Mesendoderm (in vitro differentiated cells): ENCODE measurements around the gene GSE1. TPM values are rescaled to one million over a fixed set of nuclear protein-coding genes. Genes with fewer than 3 reads are reported as not detected.
A peak's percentile ranks its signal among the peaks of the same experiment; 100 is the strongest.

Experiments used
- DNase-seq: peaks from one replicate; pipeline ENCODE4 v3.0.0; 2013
- H2AK5ac ChIP-seq: 2 replicates; pipeline ENCODE4 v1.6.1; 2013; ENCODE audit warnings: low read length, inconsistent platforms
- H2BK120ac ChIP-seq: 2 replicates; pipeline ENCODE4 v1.6.1; 2013; ENCODE audit warnings: low read depth, mild to moderate bottlenecking, low read length, moderate library complexity, mixed read lengths
- H2BK15ac ChIP-seq: replicated peaks from 2 replicates; pipeline ENCODE4 v1.6.1; 2013; ENCODE audit warnings: low read depth, mild to moderate bottlenecking, moderate library complexity
- H2BK5ac ChIP-seq: 2 replicates; pipeline ENCODE4 v1.6.1; 2013; ENCODE audit warnings: low read length, inconsistent platforms
- H3K18ac ChIP-seq: 2 replicates; pipeline ENCODE4 v1.6.1; 2013; ENCODE audit warnings: mild to moderate bottlenecking, low read length, mixed read lengths
- H3K23ac ChIP-seq: one replicate; pipeline ENCODE4 v1.6.1; 2013; ENCODE audit warnings: low read length
- H3K27ac ChIP-seq: 2 replicates; pipeline ENCODE4 v1.5.1; 2013; ENCODE audit warnings: low read depth, mild to moderate bottlenecking, inconsistent platforms, low read length, moderate library complexity
- H3K27me3 ChIP-seq: 2 replicates; pipeline ENCODE4 v1.6.1; 2013; ENCODE audit warnings: low read length, control low read depth, mild to moderate bottlenecking, inconsistent platforms; ENCODE audit not compliant: insufficient read depth, poor library complexity
- H3K36me3 ChIP-seq: 2 replicates; pipeline ENCODE4 v1.6.1; 2013; ENCODE audit warnings: low read length, inconsistent platforms; ENCODE audit not compliant: control insufficient read depth, insufficient read depth
- H3K4ac ChIP-seq: one replicate; pipeline ENCODE4 v1.6.1; 2013; ENCODE audit warnings: low read depth, mild to moderate bottlenecking, low read length, moderate library complexity
- H3K4me1 ChIP-seq: 2 replicates; pipeline ENCODE4 v1.6.1; 2013; ENCODE audit warnings: low read depth, low read length, inconsistent platforms; ENCODE audit not compliant: control insufficient read depth
- H3K4me2 ChIP-seq: 2 replicates; pipeline ENCODE4 v1.6.1; 2013; ENCODE audit warnings: low read length
- H3K4me3 ChIP-seq: 2 replicates; pipeline ENCODE4 v1.5.1; 2013; ENCODE audit warnings: mild to moderate bottlenecking, low read length
- H3K56ac ChIP-seq: one replicate; pipeline ENCODE4 v1.6.1; 2013; ENCODE audit warnings: low read length
- H3K79me1 ChIP-seq: 2 replicates; pipeline ENCODE4 v1.6.1; 2013; ENCODE audit warnings: low read length, inconsistent platforms
- H3K79me2 ChIP-seq: 2 replicates; pipeline ENCODE4 v1.6.1; 2013; ENCODE audit warnings: mild to moderate bottlenecking, low read length; ENCODE audit not compliant: control insufficient read depth, insufficient read depth
- H3K9ac ChIP-seq: 2 replicates; pipeline ENCODE4 v1.6.1; 2013; ENCODE audit warnings: low read length, inconsistent platforms
- H4K5ac ChIP-seq: one replicate; pipeline ENCODE4 v1.6.1; 2013; ENCODE audit warnings: low read length
- H4K8ac ChIP-seq: one replicate; pipeline ENCODE4 v1.6.1; 2013; ENCODE audit warnings: low read depth, mild to moderate bottlenecking, control low read depth, low read length, moderate library complexity
- WGBS: extraction: QIAGEN DNeasy Blood & Tissue Kit; methylation state at CpG from one replicate; pipeline ENCODE4 v1.1.7; 2013; ENCODE audit warnings: low lambda C conversion rate, missing lambda C conversion rate; ENCODE audit not compliant: insufficient coverage; ENCODE audit errors: extremely low coverage; 5-methylcytosine and 5-hydroxymethylcytosine counted together
- polyA plus RNA-seq, 2 experiments: library from polyadenylated mRNA; stranded (reverse); fragments of 200-250 nt; gene quantifications; one replicate each; pipeline ENCODE4 v1.2.3, GENCODE V29; 2013

Gene GSE1
- 16.7 TPM for polyA plus RNA-seq (2013, experiment 1 of 2)
- polyA plus RNA-seq (2013, experiment 2 of 2) = 17.3 TPM

GRCh38 chr16:85612801-85613603 is at the start of gene GSE1:
Gene GSE1, plus strand, starts transcription at chr16:85613322. Its CDS starts 70 bp downstream, at chr16:85613392.
- H3K79me2 ChIP-seq = peaks cover 30% of the 10 kb centered on the region
- no peak within 1 kb of the TSS for H2BK5ac ChIP-seq
- H4K8ac ChIP-seq = no peak within 1 kb of the TSS
- H3K9ac ChIP-seq = peak within 1 kb of the TSS; percentile 62
- H3K23ac ChIP-seq = no peak within 1 kb of the TSS
- H3K36me3 ChIP-seq = no peaks in the 10 kb centered on the region
- peak within 1 kb of the TSS; percentile 89 for H3K27ac ChIP-seq
- peak within 1 kb of the TSS; percentile 78 for H3K56ac ChIP-seq
- H3K18ac ChIP-seq = peak within 1 kb of the TSS; percentile 75
- H3K4ac ChIP-seq = peak within 1 kb of the TSS; percentile 62
- H3K27me3 ChIP-seq = no peaks in the 10 kb centered on the region
- H2AK5ac ChIP-seq = no peak within 1 kb of the TSS
- H3K4me2 ChIP-seq = peak within 1 kb of the TSS; percentile 84
- peak; percentile 94 for DNase-seq
- H3K79me1 ChIP-seq = peaks cover 17% of the 10 kb centered on the region
- no peak within 1 kb of the TSS for H2BK15ac ChIP-seq
- peaks cover 26% of the 10 kb centered on the region for H3K4me1 ChIP-seq
- no peak within 1 kb of the TSS for H4K5ac ChIP-seq
- H3K4me3 ChIP-seq = peak within 1 kb of the TSS; percentile 47
- no CpG with 5 or more reads among the region's 81 CpGs for WGBS
- peak within 1 kb of the TSS; percentile 19 for H2BK120ac ChIP-seq

- Histone ChIP-seq H3K4ac (no peak overlapping the region), H3K9ac (peak overlapping the region; percentile 11), H3K23ac (peak overlapping the region; percentile 72), H3K4me3 (no peak overlapping the region), H3K4me2 (no peak overlapping the region), H3K27me3 (no peaks in the 10 kb centered on the region), H3K56ac (peak overlapping the region; percentile 60), H2BK5ac (no peak overlapping the region), H4K5ac (no peak overlapping the region), H3K79me1 (peaks cover 43% of the 10 kb centered on the region), H3K18ac (no peak overlapping the region), H3K27ac (no peak overlapping the region), H2BK15ac (no peak overlapping the region), H2AK5ac (peak overlapping the region; percentile 82), H3K4me1 (peaks cover 34% of the 10 kb centered on the region), H3K79me2 (peaks cover 71% of the 10 kb centered on the region), H3K36me3 (no peaks in the 10 kb centered on the region), H4K8ac (no peak overlapping the region), H2BK120ac (no peak overlapping the region)
- no peak for DNase-seq
- WGBS = no CpG with 5 or more reads among the region's 19 CpGs
Measured at GRCh38 chr16:85563515-85564276, 49.4 kb upstream of the GSE1 start.

DNA sequence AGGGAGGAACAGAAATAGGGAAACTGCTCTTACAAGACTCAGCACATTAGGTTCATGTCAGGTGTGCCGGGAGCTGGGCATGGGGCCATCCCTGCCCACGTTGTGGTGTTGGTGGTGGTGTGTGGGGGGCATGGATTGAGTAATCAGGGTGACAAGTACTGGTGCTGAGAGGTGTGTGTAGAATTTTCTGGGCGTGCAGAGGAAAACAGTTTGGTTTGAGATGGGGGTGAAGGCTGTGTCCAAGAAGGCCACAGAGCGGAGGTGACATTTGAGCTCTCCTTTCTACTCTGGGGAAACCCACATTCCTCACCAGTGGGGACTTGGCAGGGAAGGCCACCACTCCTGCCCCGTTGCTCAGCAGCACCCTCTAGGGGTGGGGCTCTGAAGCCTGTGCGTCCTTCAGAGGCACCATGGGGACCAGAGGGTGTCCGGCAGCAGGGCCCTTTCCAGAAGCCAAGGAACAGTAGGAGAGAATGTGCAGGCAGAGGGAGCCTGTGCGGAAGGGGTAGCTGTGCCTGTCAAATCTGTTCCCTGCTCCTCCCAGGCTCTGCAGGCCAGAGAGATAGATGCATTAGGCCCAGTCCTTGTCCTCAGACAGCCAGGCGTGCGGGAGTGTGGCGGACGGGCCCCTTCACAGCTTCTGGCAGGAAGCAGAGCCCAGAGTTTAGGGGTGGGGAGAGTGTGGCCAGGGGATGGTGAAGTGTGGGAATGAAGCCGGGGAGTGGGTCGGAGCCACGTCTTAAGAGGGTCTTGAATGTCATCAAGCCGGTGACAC is 48.7 kb upstream of the GSE1 start:
- no peaks in the 10 kb centered on the region for H3K36me3 ChIP-seq
- no peak overlapping the region for H3K23ac ChIP-seq
- H3K27ac ChIP-seq = no peak overlapping the region
- no peaks in the 10 kb centered on the region for H3K27me3 ChIP-seq
- H3K9ac ChIP-seq = no peak overlapping the region
- WGBS = no CpG with 5 or more reads among the region's 16 CpGs
- H2AK5ac ChIP-seq = no peak overlapping the region
- no peak overlapping the region for H2BK120ac ChIP-seq
- peaks cover 42% of the 10 kb centered on the region for H3K79me1 ChIP-seq
- H3K4me1 ChIP-seq = peaks cover 41% of the 10 kb centered on the region
- H4K8ac ChIP-seq = no peak overlapping the region
- no peak for DNase-seq
- H2BK5ac ChIP-seq = no peak overlapping the region
- no peak overlapping the region for H3K4me2 ChIP-seq
- peaks cover 70% of the 10 kb centered on the region for H3K79me2 ChIP-seq
- H3K18ac ChIP-seq = no peak overlapping the region
- H4K5ac ChIP-seq = no peak overlapping the region
- no peak overlapping the region for H3K4ac ChIP-seq
- H3K4me3 ChIP-seq = no peak overlapping the region
- no peak overlapping the region for H2BK15ac ChIP-seq
- no peak overlapping the region for H3K56ac ChIP-seq

DNA sequence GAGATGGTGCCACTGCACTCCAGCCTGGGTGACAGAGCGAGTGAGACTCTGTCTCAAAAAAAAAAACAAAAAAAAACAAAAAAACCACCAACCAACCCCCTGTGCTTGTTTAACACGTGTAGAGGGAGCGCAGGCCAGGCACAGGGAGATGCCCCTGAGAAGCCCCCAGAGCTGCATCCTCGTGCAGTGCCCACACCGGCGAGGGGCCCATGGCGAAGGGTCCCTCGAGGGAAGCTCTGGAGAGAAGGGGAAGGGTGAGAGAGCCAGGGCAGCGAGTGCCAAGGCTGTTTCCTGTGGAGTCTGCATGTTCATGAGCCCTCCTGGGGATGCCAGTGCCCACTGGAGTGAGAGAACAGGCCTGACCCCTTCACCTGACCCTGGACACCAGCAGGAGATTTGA is 47.8 kb upstream of the GSE1 start:
- H3K27ac ChIP-seq = no peak overlapping the region
- H3K79me2 ChIP-seq = peaks cover 65% of the 10 kb centered on the region
- H3K23ac ChIP-seq = no peak overlapping the region
- no peak overlapping the region for H3K18ac ChIP-seq
- H2AK5ac ChIP-seq = no peak overlapping the region
- H3K36me3 ChIP-seq = no peaks in the 10 kb centered on the region
- no peak overlapping the region for H3K9ac ChIP-seq
- WGBS = no CpG with 5 or more reads among the region's 9 CpGs
- H3K4ac ChIP-seq = no peak overlapping the region
- H3K27me3 ChIP-seq = no peaks in the 10 kb centered on the region
- H3K4me1 ChIP-seq = peaks cover 47% of the 10 kb centered on the region
- H4K5ac ChIP-seq = no peak overlapping the region
- no peak overlapping the region for H3K56ac ChIP-seq
- H2BK120ac ChIP-seq = no peak overlapping the region
- H3K79me1 ChIP-seq = peaks cover 44% of the 10 kb centered on the region
- no peak overlapping the region for H2BK15ac ChIP-seq
- no peak overlapping the region for H3K4me2 ChIP-seq
- DNase-seq = no peak
- H2BK5ac ChIP-seq = no peak overlapping the region
- no peak overlapping the region for H3K4me3 ChIP-seq
- no peak overlapping the region for H4K8ac ChIP-seq

GRCh38 chr16:85565801-85566526 is 47.2 kb upstream of the GSE1 start:
- H3K27ac ChIP-seq = no peak overlapping the region
- WGBS = no CpG with 5 or more reads among the region's 23 CpGs
- H4K5ac ChIP-seq = no peak overlapping the region
- H3K56ac ChIP-seq = peak overlapping the region; percentile 74
- H2BK15ac ChIP-seq = no peak overlapping the region
- H3K23ac ChIP-seq = no peak overlapping the region
- no peak overlapping the region for H3K4me2 ChIP-seq
- peaks cover 44% of the 10 kb centered on the region for H3K79me1 ChIP-seq
- peaks cover 47% of the 10 kb centered on the region for H3K4me1 ChIP-seq
- no peaks in the 10 kb centered on the region for H3K27me3 ChIP-seq
- H2AK5ac ChIP-seq = no peak overlapping the region
- no peaks in the 10 kb centered on the region for H3K36me3 ChIP-seq
- no peak overlapping the region for H2BK120ac ChIP-seq
- peaks cover 61% of the 10 kb centered on the region for H3K79me2 ChIP-seq
- DNase-seq = no peak
- H4K8ac ChIP-seq = no peak overlapping the region
- H3K4me3 ChIP-seq = no peak overlapping the region
- peak overlapping the region; percentile 11 for H3K18ac ChIP-seq
- H2BK5ac ChIP-seq = no peak overlapping the region
- peak overlapping the region; percentile 12 for H3K9ac ChIP-seq
- H3K4ac ChIP-seq = peak overlapping the region; percentile 1
